OCI-LY1 (cell line): ENCODE data around the gene NISCH.

Experiments
- CTCF ChIP-seq: fragments of 200-600 bp; sonication (generic), shearing (Covaris generic); IDR thresholded peaks from 2 replicates; pipeline ENCODE4 v1.5.1; 2017; ENCODE audit warnings: mild to moderate bottlenecking, antibody characterized with exemption, low read length, moderate library complexity, mixed read lengths
- EZH2 ChIP-seq: fragments of 200-600 bp; sonication (generic), shearing (Covaris generic); IDR thresholded peaks from 2 replicates; pipeline ENCODE4 v1.8.0; 2017; ENCODE audit warnings: borderline replicate concordance, mixed run types, mild to moderate bottlenecking, antibody characterized with exemption, low read length, moderate library complexity, mixed read lengths

GRCh38 chr3:52407779-52408178, 47.6 kb upstream of the NISCH start:
- no peak for TF ChIP-seq CTCF
- TF ChIP-seq EZH2: no peak
